ENCODE measurements around the gene DNAH17. TPM values are rescaled to one million over a fixed set of nuclear protein-coding genes. Genes with fewer than 3 reads are reported as not detected.

The DNAH17 gene
- total and polyA plus RNA-seq, 2 donors (not counting 3 experiments of a cell fraction or from before 2014, with no cell fraction given): not detected

DNA sequence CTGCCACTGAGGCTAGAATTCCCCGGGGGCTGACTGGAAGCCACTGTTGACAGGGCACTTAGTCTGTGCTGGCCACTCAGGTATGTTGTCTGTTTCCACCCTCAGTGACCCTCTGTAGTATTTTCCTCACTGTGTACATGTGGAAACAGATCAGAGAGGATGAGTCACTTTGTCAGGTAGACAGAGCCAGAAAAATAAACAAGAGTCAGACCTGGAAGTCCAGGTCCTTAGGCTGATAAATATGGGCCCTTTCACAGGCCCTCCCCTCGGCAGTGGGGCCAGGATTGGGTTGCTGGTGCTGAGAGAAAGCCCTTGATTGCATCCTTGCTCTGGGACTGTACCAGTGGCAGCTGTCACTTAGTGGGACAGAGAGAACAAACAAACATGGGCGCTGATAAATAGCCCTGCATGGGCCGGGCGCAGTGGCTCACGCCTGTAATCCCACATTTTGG lies 177.5 kb downstream of the DNAH17 start:
- Histone ChIP-seq H3K9ac (replicated peaks; ENCODE audit: extremely low read depth, insufficient read depth, low read length) (no peak overlapping the region), H3K27me3 (ENCODE audit: control insufficient read depth in 2 of 2, insufficient read depth in 2 of 2, low read length in 2 of 2) (no peaks in the 10 kb centered on the region), H3K36me3 (ENCODE audit: control insufficient read depth in 2 of 2, extremely low read depth in 1 of 2, insufficient read depth in 2 of 2, low read length in 2 of 2) (peaks cover 24 to 62% of the 10 kb centered on the region in 2 experiments), H3K4me3 (replicated peaks in 1 of 3; ENCODE audit: insufficient read depth in 1 of 3, low read depth in 1 of 3, low read length in 3 of 3) (no peak overlapping the region), H3K4me2 (ENCODE audit: insufficient read depth, low read length) (no peak overlapping the region), H3K4me1 (ENCODE audit: control insufficient read depth, extremely low read depth, insufficient read depth, low read length) (peaks cover 10% of the 10 kb centered on the region), H3K9me1 (replicated peaks; ENCODE audit: control insufficient read depth, extremely low read depth, insufficient read depth, low read length) (no peaks in the 10 kb centered on the region), H3K9me3 (replicated peaks; ENCODE audit: control insufficient read depth, insufficient read depth, low read length) (no peaks in the 10 kb centered on the region), H2AFZ (ENCODE audit: low read depth, low read length) (no peak overlapping the region), H3K27ac (ENCODE audit: insufficient read depth, low read depth, low read length) (no peak overlapping the region), H3K79me2 (ENCODE audit: control insufficient read depth, insufficient read depth, low read length) (peaks cover 40% of the 10 kb centered on the region), H4K20me1 (replicated peaks; ENCODE audit: control insufficient read depth, extremely low read depth, insufficient read depth, low read length) (no peaks in the 10 kb centered on the region)
- no peak for TF ChIP-seq JUN (IDR thresholded peaks at IDR 0.05; ENCODE audit: borderline replicate concordance, insufficient read depth, insufficient read length, low read depth)
- TF ChIP-seq POLR2AphosphoS5 (IDR thresholded peaks at IDR 0.05; ENCODE audit: insufficient read depth, low read depth, low read length): no peak
- TF ChIP-seq, protein P1, sequence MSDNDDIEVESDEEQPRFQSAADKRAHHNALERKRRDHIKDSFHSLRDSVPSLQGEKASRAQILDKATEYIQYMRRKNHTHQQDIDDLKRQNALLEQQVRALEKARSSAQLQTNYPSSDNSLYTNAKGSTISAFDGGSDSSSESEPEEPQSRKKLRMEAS (IDR thresholded peaks at IDR 0.05; ENCODE audit: insufficient read depth, insufficient read length): no peak
- BruUV-seq (replicated peaks): no TSS peak
- dilution Hi-C loops (cut with MboI; ENCODE audit: extremely low pct_ligation_motif_present, low sequenced_read_pairs) (no loop called here), intact Hi-C loops (cut with micrococcal nuclease) (no loop called here)
- FAIRE-seq (no peak), DNase-seq (ENCODE audit: low read depth, low spot score) (no peak)
- ChIA-PET POLR2A (no interaction called here), CTCF (interaction anchor here (4.2 kb wide), 1 partner anchor 39 kb away, joined by 21 read pairs; no protein-coding TSS in a partner anchor)

DNA sequence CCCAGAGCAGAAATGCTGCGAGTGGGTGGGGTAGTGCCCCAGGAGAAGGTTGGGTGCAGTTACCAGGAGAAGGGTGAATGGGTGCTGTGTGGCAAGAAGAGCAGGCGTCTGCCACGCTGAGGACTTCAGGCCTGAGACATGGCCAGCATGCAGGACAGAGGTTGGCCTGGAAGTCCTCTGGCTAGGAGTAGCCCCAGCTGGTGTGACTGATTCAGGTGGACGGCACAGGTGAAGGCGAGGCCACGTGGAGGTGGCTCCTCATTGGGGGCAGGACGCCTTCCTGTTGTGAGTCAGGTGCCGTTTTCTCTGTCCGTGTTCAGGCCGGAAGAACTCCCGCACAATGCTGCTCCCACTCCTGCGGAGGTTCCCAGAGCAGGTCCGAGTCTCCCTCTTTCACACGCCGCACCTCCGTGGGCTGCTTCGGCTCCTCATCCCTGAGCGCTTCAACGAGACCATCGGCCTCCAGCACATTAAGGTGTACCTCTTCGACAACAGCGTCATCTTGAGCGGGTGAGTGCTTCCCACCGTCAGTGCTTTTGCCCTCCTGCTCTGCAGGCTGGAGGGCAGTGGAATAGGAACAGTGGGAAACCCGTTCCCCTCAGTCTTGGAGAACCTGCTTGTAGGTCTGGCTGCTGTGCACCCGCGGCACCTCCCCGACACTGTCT lies 178.0 kb downstream of the DNAH17 start:
- Histone ChIP-seq H3K4me3 (replicated peaks in 1 of 3; ENCODE audit: insufficient read depth in 1 of 3, low read depth in 1 of 3, low read length in 3 of 3) (no peak overlapping the region), H3K9ac (replicated peaks; ENCODE audit: extremely low read depth, insufficient read depth, low read length) (no peak overlapping the region), H3K36me3 (ENCODE audit: control insufficient read depth in 2 of 2, extremely low read depth in 1 of 2, insufficient read depth in 2 of 2, low read length in 2 of 2) (peaks cover 24 to 60% of the 10 kb centered on the region in 2 experiments), H3K4me2 (ENCODE audit: insufficient read depth, low read length) (no peak overlapping the region), H3K79me2 (ENCODE audit: control insufficient read depth, insufficient read depth, low read length) (peaks cover 40% of the 10 kb centered on the region), H3K9me1 (replicated peaks; ENCODE audit: control insufficient read depth, extremely low read depth, insufficient read depth, low read length) (no peaks in the 10 kb centered on the region), H3K9me3 (replicated peaks; ENCODE audit: control insufficient read depth, insufficient read depth, low read length) (no peaks in the 10 kb centered on the region), H3K27me3 (ENCODE audit: control insufficient read depth in 2 of 2, insufficient read depth in 2 of 2, low read length in 2 of 2) (no peaks in the 10 kb centered on the region), H3K27ac (ENCODE audit: insufficient read depth, low read depth, low read length) (no peak overlapping the region), H3K4me1 (ENCODE audit: control insufficient read depth, extremely low read depth, insufficient read depth, low read length) (peaks cover 13% of the 10 kb centered on the region), H2AFZ (ENCODE audit: low read depth, low read length) (no peak overlapping the region), H4K20me1 (replicated peaks; ENCODE audit: control insufficient read depth, extremely low read depth, insufficient read depth, low read length) (no peaks in the 10 kb centered on the region)
- intact Hi-C loops (cut with micrococcal nuclease): no loop called here
- dilution Hi-C loops (cut with MboI; ENCODE audit: extremely low pct_ligation_motif_present, low sequenced_read_pairs): no loop called here
- TF ChIP-seq POLR2AphosphoS5 (IDR thresholded peaks at IDR 0.05; ENCODE audit: insufficient read depth, low read depth, low read length) (no peak), EZH2 (IDR thresholded peaks at IDR 0.05; ENCODE audit: borderline replicate concordance, low read depth, low read length, severe bottlenecking) (no peak), GATA2 (IDR thresholded peaks at IDR 0.05; ENCODE audit: insufficient read depth, insufficient read length, low read depth, low read length) (no peak), MYC (IDR thresholded peaks at IDR 0.05; ENCODE audit: low read depth, low read length) (no peak), JUN (IDR thresholded peaks at IDR 0.05; ENCODE audit: borderline replicate concordance, insufficient read depth, insufficient read length, low read depth) (no peak), POLR2A (IDR thresholded peaks at IDR 0.05; ENCODE audit: low read depth, low read length) (no peak), FOS (IDR thresholded peaks at IDR 0.05; ENCODE audit: borderline replicate concordance, insufficient read depth, low read length) (no peak)
- TF ChIP-seq, protein P2, sequence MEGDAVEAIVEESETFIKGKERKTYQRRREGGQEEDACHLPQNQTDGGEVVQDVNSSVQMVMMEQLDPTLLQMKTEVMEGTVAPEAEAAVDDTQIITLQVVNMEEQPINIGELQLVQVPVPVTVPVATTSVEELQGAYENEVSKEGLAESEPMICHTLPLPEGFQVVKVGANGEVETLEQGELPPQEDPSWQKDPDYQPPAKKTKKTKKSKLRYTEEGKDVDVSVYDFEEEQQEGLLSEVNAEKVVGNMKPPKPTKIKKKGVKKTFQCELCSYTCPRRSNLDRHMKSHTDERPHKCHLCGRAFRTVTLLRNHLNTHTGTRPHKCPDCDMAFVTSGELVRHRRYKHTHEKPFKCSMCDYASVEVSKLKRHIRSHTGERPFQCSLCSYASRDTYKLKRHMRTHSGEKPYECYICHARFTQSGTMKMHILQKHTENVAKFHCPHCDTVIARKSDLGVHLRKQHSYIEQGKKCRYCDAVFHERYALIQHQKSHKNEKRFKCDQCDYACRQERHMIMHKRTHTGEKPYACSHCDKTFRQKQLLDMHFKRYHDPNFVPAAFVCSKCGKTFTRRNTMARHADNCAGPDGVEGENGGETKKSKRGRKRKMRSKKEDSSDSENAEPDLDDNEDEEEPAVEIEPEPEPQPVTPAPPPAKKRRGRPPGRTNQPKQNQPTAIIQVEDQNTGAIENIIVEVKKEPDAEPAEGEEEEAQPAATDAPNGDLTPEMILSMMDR (IDR thresholded peaks at IDR 0.05; ENCODE audit: extremely low read depth in 1 of 2, insufficient read depth in 1 of 2, low read depth in 1 of 2, low read length in 2 of 2): no peak
- TF ChIP-seq, protein P1 (IDR thresholded peaks at IDR 0.05; ENCODE audit: insufficient read depth, insufficient read length): no peak
- DNase-seq (ENCODE audit: low read depth, low spot score) (no peak), FAIRE-seq (no peak)
- ChIA-PET POLR2A (no interaction called here), CTCF (interaction anchor here (0.7 to 1.3 kb wide), 2 partner anchors 23 to 35 kb away, joined by 3 to 4 read pairs; no protein-coding TSS in a partner anchor)
- no TSS peak for BruUV-seq (replicated peaks)

All from endothelial cell of umbilical vein (primary cell).